T47D (cell line): ENCODE data around the gene EMP2.

Source experiments
- DNase-seq, 2 experiments: peaks; one replicate each; pipeline versions ENCODE4 v3.0.0 to v3.0.0-alpha.2; 2011 to 2012; ENCODE audit warnings: low read depth in 1 of 2, low spot score in 1 of 2
- JUND ChIP-seq: IDR thresholded peaks from 2 replicates; pipeline ENCODE4 v1.6.1; 2012; ENCODE audit warnings: low read depth
- in situ Hi-C: cut with HindIII; loops from 2 replicates; pipeline ENCODE4 v1.10.0; 2016; ENCODE audit warnings: low sequenced_read_pairs, low pct_unique_long_range_greater_than_20kb

The EMP2 gene

DNA sequence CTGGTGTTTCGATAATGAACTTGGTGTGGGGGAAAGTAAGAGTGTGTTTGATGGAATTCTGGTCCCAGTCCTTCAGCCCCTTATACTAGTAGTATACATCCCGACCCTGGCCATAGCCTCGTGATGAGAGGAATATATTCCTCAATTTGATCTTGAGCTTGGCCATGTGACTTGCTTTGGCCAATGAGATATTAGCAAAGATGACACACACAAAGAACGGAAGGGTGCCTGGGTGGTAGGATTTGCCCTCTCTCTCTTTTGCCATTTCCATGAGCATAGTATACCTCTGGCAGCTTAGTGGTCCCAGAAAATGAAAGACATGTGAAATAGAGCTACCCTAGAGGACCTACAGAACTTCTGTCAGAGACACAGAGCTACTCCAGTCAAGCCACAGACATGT, 2.9 kb upstream of the EMP2 start:
- TF ChIP-seq JUND, result no peak
- in situ Hi-C loops, result no loop called here
- no peak for DNase-seq

DNA sequence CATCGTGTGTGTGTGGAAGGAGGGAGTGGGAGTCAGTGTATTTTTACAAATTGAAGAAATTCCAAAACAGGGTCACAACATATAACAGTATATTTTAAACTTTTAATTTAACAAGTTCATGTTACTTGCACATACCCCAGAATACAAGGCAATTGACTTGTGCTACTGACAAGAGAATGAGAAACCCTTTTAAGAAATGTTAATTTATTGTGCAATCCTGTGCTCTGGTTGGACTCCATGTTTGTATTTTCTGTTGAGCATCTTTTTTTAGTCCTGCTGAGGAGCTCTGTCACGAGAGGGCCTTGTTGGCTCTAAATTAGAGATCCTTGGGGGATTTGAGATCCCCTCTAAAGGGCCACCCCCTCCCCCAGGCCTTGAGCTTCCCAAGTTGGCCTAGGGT, 1.1 kb upstream of the EMP2 start:
- in situ Hi-C loops, result no loop called here
- TF ChIP-seq JUND, result no peak
- no peak for DNase-seq

- in situ Hi-C loops, result no loop called here
- TF ChIP-seq JUND, result no peak
- no peak for DNase-seq
Observed at GRCh38 chr16:10580883-10581247, 467 bp upstream of the EMP2 start.

DNA sequence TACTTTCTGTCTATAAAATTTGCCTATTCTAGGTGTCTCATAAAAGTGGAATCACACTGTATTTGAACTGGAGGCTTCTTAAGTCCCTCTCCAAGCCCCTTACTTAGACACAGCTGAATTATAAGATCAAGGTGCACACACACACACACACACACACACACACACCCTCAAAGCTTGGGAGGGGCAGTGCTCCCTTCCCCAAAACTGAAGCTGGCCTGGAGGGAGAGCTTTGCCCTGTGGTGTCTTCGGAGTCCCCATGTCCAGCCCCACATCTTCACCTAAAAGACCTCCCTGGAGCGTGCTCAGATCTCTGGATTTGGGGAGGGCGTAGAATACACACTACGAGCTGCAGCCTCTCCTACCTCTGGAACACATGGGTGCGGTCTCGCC, 828 bp downstream of the EMP2 start:
- in situ Hi-C loops, result no loop called here
- TF ChIP-seq JUND, result no peak
- no peak for DNase-seq

DNA sequence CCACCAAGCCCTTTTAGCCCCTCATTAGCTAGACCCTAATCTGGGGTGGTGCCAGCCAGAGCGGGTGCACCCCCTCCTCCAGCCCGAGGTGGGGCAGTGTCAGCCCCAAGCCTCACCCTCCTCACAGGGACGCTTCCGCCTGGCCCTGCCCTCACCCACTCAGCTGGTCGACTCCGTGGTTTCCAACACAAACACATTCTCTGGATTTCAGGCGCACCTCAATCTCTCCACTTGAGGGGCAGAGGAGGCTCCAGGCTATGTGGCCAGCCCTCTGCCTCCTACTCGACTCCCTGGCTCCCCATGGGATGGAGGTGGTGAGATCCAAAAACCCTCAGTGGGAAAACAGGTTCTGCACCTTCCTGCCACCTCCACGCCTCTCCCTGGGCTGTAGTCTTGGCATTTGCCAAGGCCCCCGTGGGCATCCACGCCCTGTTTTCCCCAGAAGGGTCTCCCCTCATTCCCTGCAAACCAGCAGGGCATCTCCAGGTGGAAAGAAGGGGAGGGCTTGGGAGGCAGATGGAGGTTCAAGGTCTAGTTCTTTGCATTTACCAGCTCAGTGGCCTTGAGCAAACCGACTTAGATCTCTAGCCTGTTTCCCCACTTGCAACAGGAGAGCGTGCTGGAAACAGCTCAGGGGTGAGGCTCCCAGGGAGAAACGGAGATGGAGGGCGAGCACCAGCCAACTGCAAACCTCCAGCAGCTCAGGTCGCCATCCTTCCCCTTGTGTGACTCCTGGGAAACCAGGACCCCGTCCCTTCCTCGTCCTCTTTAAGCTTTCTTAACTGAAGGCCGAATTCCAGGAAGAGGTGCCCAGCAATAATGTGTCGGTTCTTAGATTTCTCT, 1.7 kb downstream of the EMP2 start:
- in situ Hi-C loops, result no loop called here
- TF ChIP-seq JUND, result no peak
- peak; percentile 38 to 86 for DNase-seq

- in situ Hi-C loops, result no loop called here
- TF ChIP-seq JUND, result no peak
- peak in 1 of 2 experiments; percentile 69 for DNase-seq
Observed at GRCh38 chr16:10577305-10578202, 2.8 kb downstream of the EMP2 start.

- no peak for TF ChIP-seq JUND
- DNase-seq, result no peak
Observed at GRCh38 chr16:10576390-10577304, 3.8 kb downstream of the EMP2 start.

DNA sequence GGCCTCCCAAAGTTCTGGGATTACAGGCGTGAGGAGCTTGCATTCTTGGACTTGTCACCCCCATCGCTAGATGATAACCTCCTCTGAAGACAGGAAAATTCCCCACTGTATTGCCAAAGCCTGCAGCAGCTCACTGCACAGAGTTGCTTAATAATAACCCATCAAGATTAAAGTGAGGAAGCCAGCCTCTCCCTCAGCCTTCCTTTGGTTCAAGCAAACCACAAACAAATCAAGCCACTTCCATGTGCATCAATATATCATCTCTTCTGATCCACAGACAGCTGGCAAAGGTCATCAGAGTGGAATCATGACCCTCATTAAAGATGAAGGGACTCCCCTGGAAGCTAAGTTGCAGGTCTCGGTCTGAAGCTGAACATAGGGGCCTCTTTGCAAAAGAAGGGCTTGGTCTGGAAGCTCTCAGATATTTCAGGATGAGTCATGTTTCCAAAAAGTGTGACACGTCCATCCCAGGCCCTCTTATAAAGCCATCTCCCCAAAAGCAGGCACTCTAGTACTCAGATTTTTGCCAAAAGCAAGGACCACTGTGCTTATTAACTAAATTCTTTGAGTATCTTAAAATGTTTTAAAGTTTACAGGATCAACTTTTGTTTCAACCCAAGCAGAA, 4.8 kb downstream of the EMP2 start:
- no peak for DNase-seq
- TF ChIP-seq JUND, result no peak
- in situ Hi-C loops, result no loop called here

More at GRCh38 chr16:10576390-10577304, 3.8 kb downstream of the EMP2 start:
- in situ Hi-C loops, result no loop called here

DNA sequence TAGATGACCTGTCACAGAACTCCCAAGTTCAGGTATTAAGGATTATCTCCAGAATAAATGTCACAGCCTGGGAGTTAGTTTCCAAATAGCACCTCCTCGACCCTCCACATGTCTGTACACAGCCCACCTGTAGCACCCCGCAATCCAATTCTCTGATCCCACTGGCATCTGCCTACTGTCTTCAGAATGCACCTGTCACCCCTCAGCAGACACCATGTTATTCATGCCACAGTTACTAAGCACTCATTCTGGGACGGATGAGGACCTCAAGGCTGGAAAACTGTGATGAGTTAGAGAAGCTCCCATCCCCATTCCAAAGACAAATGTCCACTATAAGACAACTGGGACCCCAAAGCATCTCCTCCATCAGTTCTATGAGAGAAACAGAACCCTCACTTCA, 7.8 kb downstream of the EMP2 start:
- TF ChIP-seq JUND, result no peak
- no peak for DNase-seq
- in situ Hi-C loops, result no loop called here

- TF ChIP-seq JUND, result no peak
- no peak for DNase-seq
- in situ Hi-C loops, result no loop called here
Observed at GRCh38 chr16:10571354-10571753, 9.0 kb downstream of the EMP2 start.

- in situ Hi-C loops, result no loop called here
- DNase-seq, result no peak
- no peak for TF ChIP-seq JUND
Observed at GRCh38 chr16:10569621-10570020, 10.8 kb downstream of the EMP2 start.

DNA sequence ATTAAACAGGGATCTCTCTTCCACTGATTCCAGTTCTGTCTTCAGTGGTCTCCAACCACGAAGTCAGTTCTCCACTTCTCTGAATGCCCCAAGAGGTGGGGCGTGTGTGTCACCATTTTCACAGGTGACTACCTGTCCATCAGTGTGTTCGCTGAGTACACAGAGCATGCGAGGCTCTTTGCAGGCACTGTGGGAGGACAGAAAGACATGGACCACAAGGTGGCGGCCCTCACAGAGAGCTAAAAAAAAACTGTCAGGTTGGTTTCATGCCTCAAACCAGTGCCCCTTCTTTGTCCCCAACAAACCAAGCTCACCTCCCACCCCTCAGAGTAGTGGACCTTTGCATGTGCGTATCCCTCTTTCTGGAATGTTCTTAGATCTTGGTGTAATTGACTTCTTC, 13.8 kb downstream of the EMP2 start:
- in situ Hi-C loops, result no loop called here

More for the DNA sequence above, 13.8 kb downstream of the EMP2 start:
- peak in 1 of 2 experiments; percentile 53 for DNase-seq
- no peak for TF ChIP-seq JUND
